ENCODE measurements around the gene DNM2. TPM values are rescaled to one million over a fixed set of nuclear protein-coding genes. Genes with fewer than 3 reads are reported as not detected.

DNM2 gene
- total and polyA plus RNA-seq, 10 of the 15 experiments (the other 5 are each of a cell fraction or from before 2014, with no cell fraction given) = 1.2 to 146 (median 68.9) TPM

DNA sequence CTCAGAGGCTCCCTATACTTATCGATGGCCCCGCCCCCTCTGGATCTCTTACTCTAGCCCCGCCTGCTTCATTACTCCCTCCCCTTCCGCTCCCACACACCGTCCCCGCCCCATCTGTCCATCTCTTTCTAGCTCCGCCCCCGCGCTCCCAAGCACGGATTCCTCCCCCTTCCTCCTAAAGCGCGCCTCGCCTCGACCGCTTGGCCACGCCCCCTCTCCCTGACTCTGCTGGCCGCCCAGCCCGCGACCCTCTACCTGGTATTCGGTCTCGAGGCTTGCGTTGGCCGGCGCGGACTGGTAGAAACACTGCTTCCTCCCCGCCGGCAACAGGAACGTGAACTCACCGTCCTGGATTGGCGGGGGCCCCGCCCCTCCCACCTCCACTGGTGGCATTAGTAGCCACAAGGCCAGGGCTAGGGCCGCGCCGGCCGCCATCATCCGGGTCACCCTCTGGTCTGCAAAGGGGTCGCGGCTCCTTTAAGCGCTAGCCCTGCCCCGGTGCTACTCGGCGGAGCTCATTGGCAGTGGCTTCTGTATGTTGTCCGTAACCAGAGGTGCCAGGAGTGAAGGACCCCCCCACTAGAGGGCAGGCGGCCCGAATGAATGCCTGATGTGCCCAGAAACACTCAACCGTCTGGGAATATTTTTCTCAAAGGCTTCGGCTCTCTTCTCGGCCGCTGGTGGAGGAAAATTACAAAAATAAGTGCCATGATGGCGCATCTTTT is 118.0 kb downstream of the DNM2 start, which contains the start of gene TMED1 (continued):
- TF ChIP-seq LARP7 (IDR thresholded peaks at IDR 0.05) (peak; percentile 59; the same call in 1 of the 2 replicates), MEF2B (IDR thresholded peaks at IDR 0.05; ENCODE audit: partially characterized antibody, poor library complexity, severe bottlenecking) (no peak), PML (IDR thresholded peaks at IDR 0.05; ENCODE audit: low read length) (peak; percentile 39; the same call in 1 of the 2 replicates), TAF1 (IDR thresholded peaks at IDR 0.05; ENCODE audit: borderline replicate concordance, low read depth, low read length) (0 out of 2 replicates have a peak, but pooled peaks have one; percentile 10), SIX5 (IDR thresholded peaks at IDR 0.05; ENCODE audit: low read depth, low read length, severe bottlenecking) (no peak)

DNA sequence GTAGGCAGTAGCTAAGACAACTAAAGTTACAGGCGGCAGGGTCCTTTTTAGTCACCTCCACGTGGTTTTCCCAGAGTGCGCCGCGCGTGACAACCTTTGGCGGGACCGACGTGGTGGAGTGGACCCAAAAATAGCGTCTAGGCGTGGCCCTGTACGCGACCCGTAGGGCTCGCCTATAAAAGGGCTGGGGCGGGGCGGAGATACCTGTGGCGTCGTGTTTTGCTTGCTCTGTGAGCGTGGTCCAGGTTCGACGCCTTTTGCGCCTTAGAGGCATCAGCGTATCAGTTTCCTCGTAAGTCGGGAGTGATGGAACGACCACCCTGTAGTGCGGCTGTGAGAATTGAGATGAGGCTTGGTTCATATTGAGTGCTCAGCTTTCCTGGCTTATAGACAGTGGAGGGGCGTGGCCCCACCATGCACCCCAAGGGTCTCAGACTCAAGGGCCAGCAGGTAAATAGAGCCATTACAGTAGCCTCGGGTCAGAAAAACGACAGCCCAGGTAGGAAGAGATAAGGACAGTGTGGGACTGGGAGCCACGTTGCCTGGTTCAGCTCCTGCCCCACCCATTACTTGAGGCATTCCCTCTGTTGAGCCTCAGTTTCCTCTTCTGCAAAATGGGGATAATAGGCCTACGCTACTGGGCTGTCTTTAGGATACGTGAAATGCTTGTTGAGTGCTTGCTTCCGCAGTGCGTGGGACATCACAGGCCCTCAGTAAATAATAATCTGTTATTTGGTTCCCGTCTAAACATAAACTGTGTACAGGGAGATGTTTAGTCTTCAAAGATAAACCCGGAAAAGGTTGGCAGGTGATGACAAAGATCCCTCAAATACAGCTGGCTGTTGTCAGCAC is 118.8 kb downstream of the DNM2 start:
- Histone ChIP-seq H2AFZ (ENCODE audit: control insufficient read depth, low read depth, low read length) (peak overlapping the region; percentile 64), H4K20me1 (ENCODE audit: control insufficient read depth, insufficient read depth) (peaks cover 3% of the 10 kb centered on the region; the same call in 1 of the 2 replicates), H3K4me3 (peak overlapping the region; percentile 78; the same call in 1 of the 2 replicates), H3K27me3 (replicated peaks in 1 of 2; ENCODE audit: control insufficient read depth in 2 of 2, insufficient read depth in 2 of 2, low read length in 1 of 2) (no peaks in the 10 kb centered on the region), H3K27ac (ENCODE audit: control insufficient read depth, insufficient read depth) (peak overlapping the region; percentile 89), H3K4me2 (ENCODE audit: control insufficient read depth, insufficient read depth) (peak overlapping the region; percentile 80), H3K4me1 (ENCODE audit: control insufficient read depth, insufficient read depth, low read length) (peaks cover 12% of the 10 kb centered on the region), H3K9ac (ENCODE audit: control insufficient read depth, insufficient read depth, low read length) (peak overlapping the region; percentile 93), H3K9me3 (replicated peaks; ENCODE audit: control insufficient read depth, insufficient read depth, low read length) (peaks cover 5% of the 10 kb centered on the region; the same call in 2 of the 3 replicates), H3K79me2 (ENCODE audit: control insufficient read depth, insufficient read depth, low read length) (no peaks in the 10 kb centered on the region; the same call in 1 of the 2 replicates), H3K36me3 (ENCODE audit: control insufficient read depth in 2 of 2, insufficient read depth in 2 of 2, low read length in 1 of 2) (peaks cover 4 to 12% of the 10 kb centered on the region in 2 experiments; a peak in 3 of 4 replicates)
- ChIA-PET POLR2A (interaction anchor here (0.7 to 1.6 kb wide), 12 partner anchors 15 to 235 kb away, joined by 3 to 10 read pairs (median 6); partner anchors contain the start of gene DNM2), SMC1A (ENCODE audit: uncharacterized antibody, unreplicated experiment) (interaction anchor here (0.9 to 2.8 kb wide), 16 partner anchors 9 to 135 kb away, joined by 3 to 24 read pairs (median 6); partner anchors contain the start of genes DNM2 and QTRT1), CTCF (interaction anchor here (0.8 to 3.6 kb wide), 17 partner anchors 8 to 199 kb away, joined by 3 to 68 read pairs (median 5); partner anchors contain the start of genes DNM2 and QTRT1), RAD21 (ENCODE audit: unreplicated experiment) (interaction anchor here (0.6 to 2.0 kb wide), 12 partner anchors 17 to 361 kb away, joined by 3 to 41 read pairs (median 5); partner anchors contain the start of genes CARM1, DNM2 and QTRT1)
- FAIRE-seq (no peak), ATAC-seq (peak; percentile 44), DNase-seq (ENCODE audit: low read depth, low spot score) (no peak)
- 51% methylated on average over 38 of the region's 38 CpGs for WGBS (ENCODE audit: insufficient coverage, insufficient replicate concordance, low lambda C conversion rate, missing lambda C conversion rate)
- TSS peak; percentile 81 for BruUV-seq (replicated peaks)
- intact Hi-C loops (cut with micrococcal nuclease; ENCODE audit: unreplicated experiment) (loop anchor here (1.0 kb wide), 1 partner anchor 119 kb away; no protein-coding TSS in a partner anchor), in situ Hi-C loops (cut with MboI) (no loop called here)
- TF ChIP-seq, protein P1, sequence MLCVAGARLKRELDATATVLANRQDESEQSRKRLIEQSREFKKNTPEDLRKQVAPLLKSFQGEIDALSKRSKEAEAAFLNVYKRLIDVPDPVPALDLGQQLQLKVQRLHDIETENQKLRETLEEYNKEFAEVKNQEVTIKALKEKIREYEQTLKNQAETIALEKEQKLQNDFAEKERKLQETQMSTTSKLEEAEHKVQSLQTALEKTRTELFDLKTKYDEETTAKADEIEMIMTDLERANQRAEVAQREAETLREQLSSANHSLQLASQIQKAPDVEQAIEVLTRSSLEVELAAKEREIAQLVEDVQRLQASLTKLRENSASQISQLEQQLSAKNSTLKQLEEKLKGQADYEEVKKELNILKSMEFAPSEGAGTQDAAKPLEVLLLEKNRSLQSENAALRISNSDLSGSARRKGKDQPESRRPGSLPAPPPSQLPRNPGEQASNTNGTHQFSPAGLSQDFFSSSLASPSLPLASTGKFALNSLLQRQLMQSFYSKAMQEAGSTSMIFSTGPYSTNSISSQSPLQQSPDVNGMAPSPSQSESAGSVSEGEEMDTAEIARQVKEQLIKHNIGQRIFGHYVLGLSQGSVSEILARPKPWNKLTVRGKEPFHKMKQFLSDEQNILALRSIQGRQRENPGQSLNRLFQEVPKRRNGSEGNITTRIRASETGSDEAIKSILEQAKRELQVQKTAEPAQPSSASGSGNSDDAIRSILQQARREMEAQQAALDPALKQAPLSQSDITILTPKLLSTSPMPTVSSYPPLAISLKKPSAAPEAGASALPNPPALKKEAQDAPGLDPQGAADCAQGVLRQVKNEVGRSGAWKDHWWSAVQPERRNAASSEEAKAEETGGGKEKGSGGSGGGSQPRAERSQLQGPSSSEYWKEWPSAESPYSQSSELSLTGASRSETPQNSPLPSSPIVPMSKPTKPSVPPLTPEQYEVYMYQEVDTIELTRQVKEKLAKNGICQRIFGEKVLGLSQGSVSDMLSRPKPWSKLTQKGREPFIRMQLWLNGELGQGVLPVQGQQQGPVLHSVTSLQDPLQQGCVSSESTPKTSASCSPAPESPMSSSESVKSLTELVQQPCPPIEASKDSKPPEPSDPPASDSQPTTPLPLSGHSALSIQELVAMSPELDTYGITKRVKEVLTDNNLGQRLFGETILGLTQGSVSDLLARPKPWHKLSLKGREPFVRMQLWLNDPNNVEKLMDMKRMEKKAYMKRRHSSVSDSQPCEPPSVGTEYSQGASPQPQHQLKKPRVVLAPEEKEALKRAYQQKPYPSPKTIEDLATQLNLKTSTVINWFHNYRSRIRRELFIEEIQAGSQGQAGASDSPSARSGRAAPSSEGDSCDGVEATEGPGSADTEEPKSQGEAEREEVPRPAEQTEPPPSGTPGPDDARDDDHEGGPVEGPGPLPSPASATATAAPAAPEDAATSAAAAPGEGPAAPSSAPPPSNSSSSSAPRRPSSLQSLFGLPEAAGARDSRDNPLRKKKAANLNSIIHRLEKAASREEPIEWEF (IDR thresholded peaks at IDR 0.05; ENCODE audit: insufficient replicate concordance, low read depth, low read length) = no peak
- TF ChIP-seq, protein P2, sequence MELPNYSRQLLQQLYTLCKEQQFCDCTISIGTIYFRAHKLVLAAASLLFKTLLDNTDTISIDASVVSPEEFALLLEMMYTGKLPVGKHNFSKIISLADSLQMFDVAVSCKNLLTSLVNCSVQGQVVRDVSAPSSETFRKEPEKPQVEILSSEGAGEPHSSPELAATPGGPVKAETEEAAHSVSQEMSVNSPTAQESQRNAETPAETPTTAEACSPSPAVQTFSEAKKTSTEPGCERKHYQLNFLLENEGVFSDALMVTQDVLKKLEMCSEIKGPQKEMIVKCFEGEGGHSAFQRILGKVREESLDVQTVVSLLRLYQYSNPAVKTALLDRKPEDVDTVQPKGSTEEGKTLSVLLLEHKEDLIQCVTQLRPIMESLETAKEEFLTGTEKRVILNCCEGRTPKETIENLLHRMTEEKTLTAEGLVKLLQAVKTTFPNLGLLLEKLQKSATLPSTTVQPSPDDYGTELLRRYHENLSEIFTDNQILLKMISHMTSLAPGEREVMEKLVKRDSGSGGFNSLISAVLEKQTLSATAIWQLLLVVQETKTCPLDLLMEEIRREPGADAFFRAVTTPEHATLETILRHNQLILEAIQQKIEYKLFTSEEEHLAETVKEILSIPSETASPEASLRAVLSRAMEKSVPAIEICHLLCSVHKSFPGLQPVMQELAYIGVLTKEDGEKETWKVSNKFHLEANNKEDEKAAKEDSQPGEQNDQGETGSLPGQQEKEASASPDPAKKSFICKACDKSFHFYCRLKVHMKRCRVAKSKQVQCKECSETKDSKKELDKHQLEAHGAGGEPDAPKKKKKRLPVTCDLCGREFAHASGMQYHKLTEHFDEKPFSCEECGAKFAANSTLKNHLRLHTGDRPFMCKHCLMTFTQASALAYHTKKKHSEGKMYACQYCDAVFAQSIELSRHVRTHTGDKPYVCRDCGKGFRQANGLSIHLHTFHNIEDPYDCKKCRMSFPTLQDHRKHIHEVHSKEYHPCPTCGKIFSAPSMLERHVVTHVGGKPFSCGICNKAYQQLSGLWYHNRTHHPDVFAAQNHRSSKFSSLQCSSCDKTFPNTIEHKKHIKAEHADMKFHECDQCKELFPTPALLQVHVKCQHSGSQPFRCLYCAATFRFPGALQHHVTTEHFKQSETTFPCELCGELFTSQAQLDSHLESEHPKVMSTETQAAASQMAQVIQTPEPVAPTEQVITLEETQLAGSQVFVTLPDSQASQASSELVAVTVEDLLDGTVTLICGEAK (IDR thresholded peaks at IDR 0.05; ENCODE audit: borderline replicate concordance) = peak; percentile 46
- TF ChIP-seq ZNF274 (IDR thresholded peaks at IDR 0.05; ENCODE audit: insufficient read depth, insufficient read length) (no peak), HCFC1 (IDR thresholded peaks at IDR 0.05; ENCODE audit: low read length) (no peak)
